ENCODE measurements around the gene ZNF530.

Gene ZNF530

DNA sequence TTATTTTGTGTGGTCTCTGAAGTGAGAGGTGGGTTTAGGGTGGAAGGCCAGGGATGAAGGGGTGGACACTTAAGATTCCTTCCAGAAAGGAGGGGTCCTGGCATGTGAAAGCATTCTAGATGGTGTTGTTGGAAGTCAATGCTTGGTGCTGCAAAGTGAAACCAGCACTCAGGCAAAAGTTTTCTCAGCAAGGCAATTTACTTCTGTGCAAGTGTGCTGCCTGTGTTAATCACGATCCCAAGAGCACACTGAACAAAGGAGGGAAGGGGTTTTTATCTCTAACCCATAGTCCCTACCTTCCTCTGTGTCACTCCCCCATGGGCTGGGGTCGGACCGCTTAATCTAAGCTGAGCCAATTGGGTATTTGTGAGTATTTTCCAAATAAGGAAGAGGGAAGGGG is 15.7 kb downstream of the ZNF530 start:
- no peak for DNase-seq

DNA sequence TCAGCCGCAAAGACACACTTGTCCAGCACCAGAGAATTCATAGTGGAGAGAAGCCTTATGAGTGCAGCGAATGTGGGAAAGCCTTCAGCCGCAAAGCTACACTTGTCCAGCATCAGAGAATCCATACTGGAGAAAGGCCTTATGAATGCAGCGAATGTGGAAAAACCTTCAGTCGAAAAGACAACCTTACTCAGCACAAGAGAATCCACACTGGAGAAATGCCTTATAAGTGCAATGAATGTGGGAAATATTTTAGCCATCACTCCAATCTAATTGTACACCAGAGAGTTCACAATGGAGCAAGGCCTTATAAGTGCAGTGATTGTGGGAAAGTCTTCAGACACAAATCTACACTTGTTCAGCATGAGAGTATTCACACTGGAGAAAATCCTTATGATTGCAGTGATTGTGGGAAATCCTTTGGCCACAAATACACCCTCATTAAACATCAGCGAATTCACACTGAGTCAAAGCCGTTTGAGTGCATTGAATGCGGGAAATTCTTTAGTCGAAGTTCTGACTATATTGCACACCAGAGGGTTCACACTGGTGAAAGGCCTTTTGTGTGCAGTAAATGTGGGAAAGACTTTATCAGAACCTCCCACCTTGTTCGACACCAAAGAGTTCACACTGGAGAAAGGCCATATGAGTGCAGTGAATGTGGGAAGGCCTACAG is 21.1 kb downstream of the ZNF530 start:
- no peak for DNase-seq

DNA sequence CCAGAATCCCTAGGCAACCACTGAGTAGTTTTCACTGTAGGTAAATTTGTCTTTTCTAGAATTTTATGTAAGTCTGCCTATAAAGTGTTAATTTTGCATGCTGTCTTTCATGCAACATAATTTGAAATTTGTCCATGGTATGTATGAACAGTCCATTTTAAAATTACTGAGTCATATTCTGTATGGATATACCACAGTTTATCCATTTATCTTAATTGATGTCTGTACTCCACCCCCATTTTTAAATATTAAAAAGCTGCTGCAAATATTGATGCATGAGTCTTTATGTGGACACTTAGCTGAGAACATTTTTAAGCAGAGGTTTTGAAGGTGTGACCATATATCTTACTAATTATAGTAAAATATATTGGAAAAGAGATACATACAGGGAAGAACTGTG is 23.4 kb downstream of the ZNF530 start:
- DNase-seq = no peak

DNA sequence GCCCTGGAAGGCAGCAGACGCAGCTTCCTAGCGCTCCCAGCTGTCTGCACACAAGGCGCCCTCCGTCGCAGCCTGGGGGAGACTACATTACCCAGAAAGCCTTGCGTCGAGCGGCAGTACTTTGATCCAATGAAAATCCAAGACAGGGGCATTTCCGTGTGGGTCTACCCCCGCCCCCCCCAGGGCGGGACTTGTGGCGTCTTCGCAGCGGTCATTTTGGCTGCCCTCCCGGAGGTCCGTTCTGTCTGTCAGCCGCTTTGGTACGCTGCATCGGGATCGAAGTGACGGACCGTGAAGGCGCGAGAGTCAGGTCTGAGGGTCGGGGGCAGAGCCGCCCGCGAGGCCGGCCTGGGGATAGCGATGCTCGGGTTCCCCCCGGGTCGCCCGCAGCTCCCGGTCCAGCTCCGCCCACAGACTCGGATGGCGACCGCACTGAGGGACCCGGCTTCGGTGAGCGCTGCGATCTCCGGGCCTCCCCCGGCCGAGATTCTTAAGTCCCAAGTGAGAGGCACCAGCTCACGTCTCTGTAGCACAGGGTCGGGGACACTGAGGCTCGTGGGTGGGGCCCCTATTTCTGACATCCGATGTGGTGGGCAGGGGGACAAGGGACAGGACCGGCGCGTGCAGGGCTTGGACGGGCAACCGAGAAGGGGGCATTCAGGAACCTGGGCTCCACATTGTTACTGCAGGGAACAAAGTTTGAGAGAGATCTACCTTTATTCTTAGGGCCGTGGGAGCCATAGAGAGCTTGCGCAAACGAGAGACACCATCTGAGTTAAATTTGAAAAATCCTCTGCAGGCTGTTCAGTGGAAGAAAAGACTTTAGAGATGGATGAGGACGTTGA is 33.5 kb downstream of the ZNF530 start, which contains the start of gene ZNF211:
Gene ZNF211 (plus strand): TSS at position 182 of the 845 bp plus-strand sequence. CDS start 179 bp downstream, at position 361.
- DNase-seq = peak; percentile 62

DNA sequence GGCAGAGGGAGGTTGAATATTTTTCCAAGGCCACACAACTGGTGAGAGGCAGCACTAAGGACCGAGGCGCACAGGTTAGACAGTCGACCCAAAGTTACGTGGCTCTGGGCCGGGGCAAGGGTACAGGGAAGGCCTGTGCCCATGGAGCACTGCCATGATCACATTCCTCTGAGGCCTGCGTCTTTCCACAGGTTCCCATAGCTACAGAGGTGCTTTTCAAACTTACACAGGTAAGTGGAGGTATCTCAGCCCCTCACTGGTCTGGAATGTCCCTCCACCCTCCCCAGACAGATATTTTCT is 34.1 kb downstream of the ZNF530 start:
- DNase-seq = no peak

DNA sequence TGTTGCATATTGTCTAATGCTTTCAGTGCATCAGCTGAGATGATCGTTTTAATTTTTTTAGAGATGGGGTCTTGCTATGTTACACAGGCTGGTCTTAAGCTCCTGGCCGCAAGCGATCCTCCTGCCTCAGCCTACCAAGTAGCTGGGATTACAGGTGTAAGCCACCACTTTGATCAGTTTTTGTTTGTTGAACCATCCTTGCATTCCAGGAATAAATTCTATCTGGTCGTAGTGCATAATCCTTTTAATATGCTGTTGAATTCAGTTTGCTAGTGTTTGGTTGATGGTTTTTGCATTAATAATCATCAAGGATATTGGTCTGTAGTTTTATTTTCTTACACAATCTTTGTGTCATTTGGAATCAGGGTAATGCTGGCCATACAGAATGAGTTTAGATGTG is 37.7 kb downstream of the ZNF530 start:
- no peak for DNase-seq

DNA sequence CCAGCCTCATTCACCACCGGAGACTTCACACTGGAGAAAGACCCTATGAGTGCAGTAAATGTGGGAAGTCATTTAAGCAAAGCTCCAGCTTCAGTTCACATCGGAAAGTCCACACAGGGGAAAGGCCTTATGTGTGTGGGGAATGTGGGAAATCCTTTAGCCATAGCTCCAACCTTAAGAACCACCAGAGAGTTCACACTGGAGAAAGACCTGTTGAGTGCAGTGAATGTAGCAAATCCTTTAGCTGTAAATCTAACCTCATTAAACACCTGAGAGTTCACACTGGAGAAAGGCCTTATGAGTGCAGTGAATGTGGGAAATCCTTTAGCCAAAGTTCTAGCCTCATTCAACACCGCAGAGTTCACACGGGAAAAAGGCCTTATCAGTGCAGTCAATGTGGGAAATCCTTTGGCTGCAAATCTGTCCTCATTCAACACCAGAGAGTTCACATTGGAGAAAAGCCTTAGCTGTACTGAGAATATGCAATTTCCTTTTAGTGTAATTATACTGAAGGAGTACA is 42.1 kb downstream of the ZNF530 start:
- DNase-seq = no peak

DNA sequence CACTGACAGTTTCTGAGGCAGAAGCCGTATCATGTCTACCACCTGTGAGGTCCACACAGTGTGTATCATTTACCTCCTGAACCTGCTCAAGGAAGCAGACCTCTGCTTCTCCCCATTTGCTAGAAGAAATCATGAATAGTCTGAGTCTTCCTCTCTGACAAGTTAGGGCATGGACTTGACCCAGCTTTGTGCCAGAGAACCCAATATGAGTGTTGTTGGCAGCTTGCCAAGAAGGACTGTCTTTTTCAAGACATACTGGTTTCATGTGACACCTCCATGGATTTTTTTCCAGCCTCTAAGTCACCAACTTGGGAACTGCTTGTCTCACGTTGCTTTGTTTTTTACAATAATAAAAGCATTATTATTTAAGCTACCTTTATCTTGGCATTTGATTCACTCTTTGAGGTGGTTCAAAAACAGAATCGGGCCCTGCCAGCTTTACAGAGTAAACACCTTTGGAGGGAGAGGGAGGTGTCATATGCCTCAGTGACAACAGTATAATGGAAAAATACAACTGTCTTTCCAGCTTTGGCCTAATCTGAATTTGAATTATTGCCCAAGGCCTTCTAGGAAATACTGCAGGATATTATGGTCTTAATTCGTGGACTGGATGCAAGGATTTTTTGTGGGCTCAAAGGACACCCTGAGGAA is 42.8 kb downstream of the ZNF530 start:
- DNase-seq = no peak

DNA sequence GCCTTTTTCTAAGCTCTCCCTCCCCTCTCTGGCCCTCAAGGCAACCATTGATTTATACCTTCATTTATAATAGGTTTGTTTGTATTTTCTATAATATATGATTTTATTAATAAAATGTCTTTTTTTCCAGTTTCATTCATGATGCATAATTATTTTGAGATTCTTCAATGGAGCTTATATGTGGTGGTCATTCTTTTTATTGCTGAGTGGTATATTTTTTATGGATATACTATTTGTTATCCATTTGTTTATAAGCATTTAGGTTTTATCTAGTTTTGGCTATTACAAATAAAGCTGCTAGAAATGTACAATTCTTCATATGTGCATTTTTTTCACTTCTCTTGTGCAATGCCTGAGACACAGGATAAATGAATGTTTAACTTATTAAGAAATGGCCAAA is 44.0 kb downstream of the ZNF530 start:
- no peak for DNase-seq

DNA sequence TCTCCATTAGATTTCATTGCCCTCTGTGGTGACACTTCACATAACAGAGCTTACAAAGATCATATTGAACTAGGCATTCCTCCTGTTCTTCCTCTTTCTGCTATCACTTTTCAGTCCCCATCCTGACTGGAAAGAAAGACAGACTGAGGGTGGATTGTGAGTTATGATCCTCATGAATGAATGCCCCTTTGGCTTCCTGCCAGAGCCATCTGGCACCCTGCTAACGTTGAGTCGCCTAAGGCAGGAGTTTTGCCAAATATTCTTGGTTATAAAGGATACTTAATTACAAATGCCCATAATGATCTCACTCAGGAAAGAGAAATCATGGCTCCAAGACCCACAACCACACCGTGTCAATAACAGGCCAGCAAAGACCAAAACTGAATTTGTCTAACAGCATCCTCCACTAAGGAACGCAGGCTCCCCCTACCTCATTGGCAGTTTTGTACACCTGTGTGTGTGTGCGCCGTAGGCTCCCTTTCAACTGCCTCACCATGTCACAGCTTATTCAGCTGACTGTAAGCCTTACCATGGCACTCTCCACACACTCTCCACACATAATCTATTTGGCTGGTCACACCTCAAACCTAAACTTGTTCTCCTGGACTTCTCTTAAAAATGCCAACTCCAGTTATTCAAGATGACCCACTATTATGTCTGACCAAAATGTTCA is 48.8 kb downstream of the ZNF530 start:
- no peak for DNase-seq

DNA sequence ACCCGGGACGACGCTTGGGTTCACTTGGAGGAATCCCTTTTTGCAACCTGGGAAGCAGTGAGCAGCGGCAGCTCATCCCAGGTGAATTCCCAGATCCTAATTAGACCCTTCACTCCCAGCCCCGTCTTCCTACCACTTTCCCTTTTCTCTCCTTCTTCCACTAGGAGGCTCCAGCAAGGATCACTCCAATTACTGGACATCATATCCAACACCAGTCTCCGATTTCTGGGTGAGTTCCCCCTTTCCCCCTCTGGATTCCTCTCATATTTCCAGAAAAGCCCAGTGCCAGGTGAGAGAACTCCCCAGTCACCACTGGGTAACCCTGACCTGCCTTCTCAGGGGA is 51.9 kb downstream of the ZNF530 start:
- no peak for DNase-seq

DNA sequence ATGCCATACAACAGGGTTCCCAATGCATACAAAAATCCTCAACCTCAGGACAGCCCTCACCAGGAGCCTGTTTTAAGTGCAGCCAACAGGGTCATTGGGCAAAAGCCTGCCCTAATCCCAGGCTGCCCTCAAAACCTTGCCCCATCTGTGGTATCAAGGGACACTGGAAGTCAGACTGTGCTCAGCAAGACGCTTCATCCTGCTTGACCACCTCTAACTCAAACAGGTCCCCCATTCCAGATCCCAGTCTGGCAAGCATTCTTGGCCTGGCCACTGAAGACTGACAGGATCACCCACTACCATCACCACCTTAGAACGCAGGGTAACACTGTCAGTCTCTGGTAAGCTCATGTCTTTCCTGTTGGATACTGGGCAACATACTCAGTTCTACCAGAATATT is 54.0 kb downstream of the ZNF530 start:
- DNase-seq = no peak

DNA sequence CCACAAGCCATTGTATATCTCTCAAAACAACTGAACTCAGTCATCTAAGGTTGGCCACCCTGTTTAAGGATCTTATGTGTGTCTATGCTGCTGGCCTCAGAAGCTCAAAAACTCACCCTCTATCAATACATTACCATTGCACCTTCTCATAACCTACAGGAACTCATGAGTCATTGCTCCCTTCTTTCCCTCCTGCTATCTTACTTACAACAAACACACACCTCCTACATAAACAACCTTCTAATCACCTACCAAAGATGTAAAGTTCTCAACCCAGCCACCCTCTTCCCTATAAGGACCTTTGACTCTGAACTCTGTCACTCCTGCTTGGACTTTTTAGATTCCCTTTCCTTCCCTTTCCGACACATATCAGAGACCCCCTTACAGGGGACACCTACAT is 55.8 kb downstream of the ZNF530 start:
- DNase-seq = no peak

DNA sequence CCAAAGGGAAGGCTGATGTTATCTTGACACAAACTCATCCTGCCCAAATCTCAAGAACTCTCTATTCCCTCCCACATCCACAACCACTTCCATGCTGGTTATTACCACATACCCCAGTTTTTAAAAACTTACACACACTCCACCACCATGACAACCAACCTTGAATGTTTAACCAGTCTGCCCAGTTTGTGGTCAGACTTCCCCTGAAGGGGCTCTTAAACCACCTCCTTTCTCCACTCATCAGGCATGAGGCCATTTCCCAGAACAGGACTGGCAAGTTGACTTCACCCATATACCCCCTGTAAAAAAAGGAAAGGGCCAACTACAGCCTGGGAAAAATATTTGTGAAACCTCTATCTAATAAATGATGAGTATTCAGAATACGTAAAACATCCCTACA is 56.7 kb downstream of the ZNF530 start:
- DNase-seq = no peak
